ENCODE results near the gene LHFPL3.

The LHFPL3 gene

GRCh38 chr7:104895522-104896236 lies 567.3 kb downstream of the LHFPL3 start:
- H3K27ac ChIP-seq = no peak overlapping the region
- TF ChIP-seq ZFX (IDR thresholded peaks at IDR 0.05; ENCODE audit: borderline replicate concordance) = no peak
- no peak for TF ChIP-seq CTCF (IDR thresholded peaks at IDR 0.05)

GRCh38 chr7:104898434-104898833 lies 570.0 kb downstream of the LHFPL3 start:
- no peak overlapping the region for H3K27ac ChIP-seq
- no peak for TF ChIP-seq CTCF (IDR thresholded peaks at IDR 0.05)
- TF ChIP-seq ZFX (IDR thresholded peaks at IDR 0.05; ENCODE audit: borderline replicate concordance) = no peak

GRCh38 chr7:104900525-104901239 lies 572.3 kb downstream of the LHFPL3 start:
- TF ChIP-seq ZFX (IDR thresholded peaks at IDR 0.05; ENCODE audit: borderline replicate concordance) (no peak), CTCF (IDR thresholded peaks at IDR 0.05) (no peak)
- no peak overlapping the region for H3K27ac ChIP-seq

GRCh38 chr7:104901240-104901619 lies 572.8 kb downstream of the LHFPL3 start:
- H3K27ac ChIP-seq = no peak overlapping the region
- TF ChIP-seq ZFX (IDR thresholded peaks at IDR 0.05; ENCODE audit: borderline replicate concordance) (no peak), CTCF (IDR thresholded peaks at IDR 0.05) (no peak)

GRCh38 chr7:104902183-104902582 lies 573.8 kb downstream of the LHFPL3 start:
- no peak overlapping the region for H3K27ac ChIP-seq
- TF ChIP-seq ZFX (IDR thresholded peaks at IDR 0.05; ENCODE audit: borderline replicate concordance) (no peak), CTCF (IDR thresholded peaks at IDR 0.05) (no peak)

- no peak for TF ChIP-seq CTCF (IDR thresholded peaks at IDR 0.05)
- TF ChIP-seq ZFX (IDR thresholded peaks at IDR 0.05; ENCODE audit: borderline replicate concordance) = no peak
- no peak overlapping the region for H3K27ac ChIP-seq
These were observed 574.6 kb downstream of the LHFPL3 start for GRCh38 chr7:104903044-104903443.

- TF ChIP-seq CTCF (IDR thresholded peaks at IDR 0.05) (no peak), ZFX (IDR thresholded peaks at IDR 0.05; ENCODE audit: borderline replicate concordance) (no peak)
- H3K27ac ChIP-seq = no peak overlapping the region
These were observed 575.4 kb downstream of the LHFPL3 start for GRCh38 chr7:104903846-104904245.
